Astrocyte (in vitro differentiated cells and primary cell): ENCODE data around the gene TMEM30A. TPM values are rescaled to one million over a fixed set of nuclear protein-coding genes. Genes with fewer than 3 reads are reported as not detected.
A peak's percentile ranks its signal among the peaks of the same experiment; 100 is the strongest.

Source experiments
- DNase-seq: peaks from one replicate; pipeline ENCODE4 v3.0.0-alpha.2; 2010; ENCODE audit warnings: low read depth
- FAIRE-seq: peaks from 2 replicates; lab custom pipeline; 2011; peaks lifted over from hg19 to GRCh38; lab: Jason Lieb, UNC
- H2AFZ ChIP-seq: 2 replicates; pipeline ENCODE4 v1.6.0; 2012; ENCODE audit warnings: low read depth, low read length, inconsistent platforms
- H3K27ac ChIP-seq: 2 replicates; pipeline ENCODE4 v1.5.1; 2011; ENCODE audit warnings: low read depth, low read length, inconsistent platforms
- H3K27me3 ChIP-seq: 2 replicates; pipeline ENCODE4 v1.6.0; 2011; ENCODE audit warnings: low read length, inconsistent platforms; ENCODE audit not compliant: insufficient read depth
- H3K36me3 ChIP-seq: 2 replicates; pipeline ENCODE4 v1.5.1; 2011; ENCODE audit warnings: low read length, inconsistent platforms; ENCODE audit not compliant: insufficient read depth
- H3K4me1 ChIP-seq: 2 replicates; pipeline ENCODE4 v1.5.1; 2011; ENCODE audit warnings: low read length, inconsistent platforms; ENCODE audit not compliant: insufficient read depth
- H3K4me2 ChIP-seq: 2 replicates; pipeline ENCODE4 v1.6.0; 2012; ENCODE audit warnings: low read length, inconsistent platforms
- H3K4me3 ChIP-seq: 2 replicates; pipeline ENCODE4 v1.5.1; 2011; ENCODE audit warnings: low read depth, mild to moderate bottlenecking, low read length, inconsistent platforms; ENCODE audit not compliant: insufficient read depth
- H3K79me2 ChIP-seq: 2 replicates; pipeline ENCODE4 v1.6.0; 2012; ENCODE audit warnings: mild to moderate bottlenecking, low read length, inconsistent platforms; ENCODE audit not compliant: insufficient read depth
- H3K9ac ChIP-seq: 2 replicates; pipeline ENCODE4 v1.6.0; 2012; ENCODE audit warnings: mild to moderate bottlenecking, low read length, inconsistent platforms
- H3K9me3 ChIP-seq: 2 replicates; pipeline ENCODE4 v1.5.1; 2012; ENCODE audit warnings: low read depth, mild to moderate bottlenecking, low read length, inconsistent platforms; ENCODE audit not compliant: insufficient read depth
- H4K20me1 ChIP-seq: 2 replicates; pipeline ENCODE4 v1.6.0; 2012; ENCODE audit warnings: low read length, inconsistent platforms; ENCODE audit not compliant: insufficient read depth
- H3K27ac Mint-ChIP-seq: one replicate; pipeline ENCODE4 v1.8.0; 2021; ENCODE audit warnings: mild to moderate bottlenecking, mixed read lengths; ENCODE audit not compliant: unreplicated experiment
- H3K27me3 Mint-ChIP-seq: one replicate; pipeline ENCODE4 v1.8.0; 2021; ENCODE audit warnings: low read depth, mixed read lengths; ENCODE audit not compliant: unreplicated experiment
- H3K36me3 Mint-ChIP-seq: one replicate; pipeline ENCODE4 v1.8.0; 2021; ENCODE audit warnings: low read depth, mixed read lengths; ENCODE audit not compliant: unreplicated experiment
- H3K4me1 Mint-ChIP-seq: one replicate; pipeline ENCODE4 v1.8.0; 2021; ENCODE audit warnings: low read depth, mixed read lengths; ENCODE audit not compliant: unreplicated experiment
- H3K4me3 Mint-ChIP-seq: one replicate; pipeline ENCODE4 v1.8.0; 2021; ENCODE audit warnings: mild to moderate bottlenecking, moderate library complexity, mixed read lengths; ENCODE audit not compliant: unreplicated experiment
- H3K9me3 Mint-ChIP-seq: one replicate; pipeline ENCODE4 v1.8.0; 2021; ENCODE audit warnings: mild to moderate bottlenecking, mixed read lengths; ENCODE audit not compliant: unreplicated experiment
- CTCF ChIP-seq: IDR thresholded peaks from 2 replicates; pipeline ENCODE4 v1.5.1; 2011; ENCODE audit warnings: low read depth, mild to moderate bottlenecking, inconsistent platforms, low read length, moderate library complexity; ENCODE audit not compliant: insufficient read depth
- EZH2 ChIP-seq: IDR thresholded peaks from 2 replicates; pipeline ENCODE4 v1.6.1; 2012; ENCODE audit warnings: mild to moderate bottlenecking, low read length, inconsistent platforms; ENCODE audit not compliant: insufficient read depth
- total RNA-seq: library from RNA; stranded (reverse); gene quantifications from 2 replicates; pipeline ENCODE4 v1.2.1, GENCODE V29; 2021

Gene TMEM30A
- total RNA-seq, 1 donor from 2014 or later: 166 TPM

GRCh38 chr6:75280131-75280855, 4.3 kb downstream of the TMEM30A start:
- peaks cover 29% of the 10 kb centered on the region for H3K4me1 Mint-ChIP-seq
- Histone ChIP-seq H3K36me3 (no peaks in the 10 kb centered on the region), H3K27ac (no peak overlapping the region), H2AFZ (no peak overlapping the region), H4K20me1 (peaks cover 53% of the 10 kb centered on the region), H3K9ac (no peak overlapping the region), H3K79me2 (peaks cover 90% of the 10 kb centered on the region), H3K27me3 (no peaks in the 10 kb centered on the region), H3K4me1 (peaks cover 29% of the 10 kb centered on the region), H3K4me2 (peak overlapping the region; percentile 36), H3K9me3 (no peaks in the 10 kb centered on the region), H3K4me3 (no peak overlapping the region)
- no peaks in the 10 kb centered on the region for H3K9me3 Mint-ChIP-seq
- peak; percentile 42 for DNase-seq
- peak overlapping the region; percentile 73 for H3K4me3 Mint-ChIP-seq
- peaks cover under 1% of the 10 kb centered on the region for H3K36me3 Mint-ChIP-seq
- no peaks in the 10 kb centered on the region for H3K27me3 Mint-ChIP-seq
- peak; percentile 13 for FAIRE-seq
- peak overlapping the region; percentile 15 for H3K27ac Mint-ChIP-seq
- no peak for TF ChIP-seq CTCF
- no peak for TF ChIP-seq EZH2

- peaks cover 34% of the 10 kb centered on the region for H3K4me1 ChIP-seq
- peaks cover 90% of the 10 kb centered on the region for H3K79me2 ChIP-seq
- H3K27me3 ChIP-seq: no peaks in the 10 kb centered on the region
- no peak for TF ChIP-seq CTCF
- no peak for TF ChIP-seq EZH2
- FAIRE-seq (no peak), DNase-seq (no peak)
- H3K4me2 ChIP-seq: peak overlapping the region; percentile 41
- no peaks in the 10 kb centered on the region for H3K36me3 ChIP-seq
- no peak overlapping the region for H3K4me3 ChIP-seq
- no peak overlapping the region for H3K9ac ChIP-seq
- H3K36me3 Mint-ChIP-seq: peaks cover 4% of the 10 kb centered on the region
- no peak overlapping the region for H2AFZ ChIP-seq
- no peaks in the 10 kb centered on the region for H3K9me3 Mint-ChIP-seq
- H3K27me3 Mint-ChIP-seq: no peaks in the 10 kb centered on the region
- peaks cover 53% of the 10 kb centered on the region for H4K20me1 ChIP-seq
- no peak overlapping the region for H3K27ac ChIP-seq
- peak overlapping the region; percentile 73 for H3K4me3 Mint-ChIP-seq
- H3K9me3 ChIP-seq: no peaks in the 10 kb centered on the region
- H3K4me1 Mint-ChIP-seq: peaks cover 34% of the 10 kb centered on the region
- no peak overlapping the region for H3K27ac Mint-ChIP-seq
These were observed 5.2 kb downstream of the TMEM30A start for GRCh38 chr6:75279418-75279817.

GRCh38 chr6:75278474-75279077, 6.0 kb downstream of the TMEM30A start:
- no peaks in the 10 kb centered on the region for H3K9me3 Mint-ChIP-seq
- DNase-seq (peak; percentile 38), FAIRE-seq (no peak)
- H3K27me3 Mint-ChIP-seq: no peaks in the 10 kb centered on the region
- H3K36me3 Mint-ChIP-seq: peaks cover 6% of the 10 kb centered on the region
- Histone ChIP-seq H3K9me3 (no peaks in the 10 kb centered on the region), H3K4me2 (peak overlapping the region; percentile 41), H3K9ac (no peak overlapping the region), H3K79me2 (peaks cover 90% of the 10 kb centered on the region), H4K20me1 (peaks cover 47% of the 10 kb centered on the region), H3K4me1 (peaks cover 36% of the 10 kb centered on the region), H3K27me3 (no peaks in the 10 kb centered on the region), H2AFZ (no peak overlapping the region), H3K4me3 (no peak overlapping the region), H3K36me3 (no peaks in the 10 kb centered on the region), H3K27ac (no peak overlapping the region)
- TF ChIP-seq CTCF (no peak), EZH2 (no peak)
- H3K4me3 Mint-ChIP-seq: no peak overlapping the region
- peaks cover 36% of the 10 kb centered on the region for H3K4me1 Mint-ChIP-seq
- H3K27ac Mint-ChIP-seq: no peak overlapping the region
